ENCODE measurements around the gene SPEM2. TPM values are rescaled to one million over a fixed set of nuclear protein-coding genes. Genes with fewer than 3 reads are reported as not detected.

Gene SPEM2
- not detected in 2 replicates for total RNA-seq (2014; rRNA removed; shearing (Covaris generic))

GRCh38 chr17:7425316-7425715 lies at the start of gene SPEM2:
Gene SPEM2, plus strand, starts transcription at chr17:7425616. Its CDS starts 73 bp downstream, at chr17:7425689.
- no peak for DNase-seq (ENCODE audit: low spot score)

GRCh38 chr17:7379134-7379533 lies 46.3 kb upstream of the SPEM2 start:
- DNase-seq (ENCODE audit: low spot score) = no peak

- no peak for DNase-seq (ENCODE audit: low spot score)
These were observed 45.1 kb upstream of the SPEM2 start for GRCh38 chr17:7380321-7380720.

GRCh38 chr17:7380855-7381683 lies 44.3 kb upstream of the SPEM2 start, which contains the start of gene TNK1:
Gene TNK1, plus strand, starts transcription at chr17:7381089. Its CDS starts 1,838 bp downstream, at chr17:7382927.
- DNase-seq (ENCODE audit: low spot score) = no peak

GRCh38 chr17:7382901-7383300 lies 42.5 kb upstream of the SPEM2 start:
- DNase-seq (ENCODE audit: low spot score) = no peak

- DNase-seq (ENCODE audit: low spot score) = no peak
These were observed 42.1 kb upstream of the SPEM2 start for GRCh38 chr17:7383371-7383741.

- DNase-seq (ENCODE audit: low spot score) = no peak
These were observed 41.5 kb upstream of the SPEM2 start for GRCh38 chr17:7383742-7384488.

- no peak for DNase-seq (ENCODE audit: low spot score)
These were observed 40.8 kb upstream of the SPEM2 start for GRCh38 chr17:7384489-7385081.

GRCh38 chr17:7388856-7389255 lies 36.6 kb upstream of the SPEM2 start:
- DNase-seq (ENCODE audit: low spot score) = no peak

GRCh38 chr17:7389924-7390910 lies 35.2 kb upstream of the SPEM2 start:
- DNase-seq (ENCODE audit: low spot score) = no peak

- no peak for DNase-seq (ENCODE audit: low spot score)
These were observed 34.1 kb upstream of the SPEM2 start for GRCh38 chr17:7391307-7391706.

- no peak for DNase-seq (ENCODE audit: low spot score)
These were observed 32.5 kb upstream of the SPEM2 start for GRCh38 chr17:7392696-7393612.

- DNase-seq (ENCODE audit: low spot score) = no peak
These were observed 31.6 kb upstream of the SPEM2 start for GRCh38 chr17:7393613-7394451.

- DNase-seq (ENCODE audit: low spot score) = peak; percentile 59
These were observed 30.8 kb upstream of the SPEM2 start, which contains the start of gene PLSCR3 for GRCh38 chr17:7394452-7395191. Gene PLSCR3, minus strand, starts transcription at chr17:7394525. Its CDS starts 415 bp downstream, at chr17:7394110.

- no peak for DNase-seq (ENCODE audit: low spot score)
These were observed 29.3 kb upstream of the SPEM2 start for GRCh38 chr17:7396147-7396546.

GRCh38 chr17:7398612-7399011 lies 26.8 kb upstream of the SPEM2 start:
- no peak for DNase-seq (ENCODE audit: low spot score)

GRCh38 chr17:7403043-7403726 lies 22.2 kb upstream of the SPEM2 start:
- no peak for DNase-seq (ENCODE audit: low spot score)

- DNase-seq (ENCODE audit: low spot score) = no peak
These were observed 21.8 kb upstream of the SPEM2 start for GRCh38 chr17:7403727-7403976.
